ENCODE results near the gene ABI1. TPM values are rescaled to one million over a fixed set of nuclear protein-coding genes. Genes with fewer than 3 reads are reported as not detected.

ABI1 gene
- total and polyA plus RNA-seq, 2 of the 13 experiments (the other 11 are each of a cell fraction or from before 2014, with no cell fraction given), result 20.9 to 22.9 TPM

GRCh38 chr10:26697163-26697921, 163.4 kb downstream of the ABI1 start, which contains the start of gene PDSS1 (continued):
- TF ChIP-seq ZBTB40 (IDR thresholded peaks at IDR 0.05) (peak; percentile 47; the same call in 1 of the 2 replicates), ZBTB40 (CRISPR knock-in tag; IDR thresholded peaks at IDR 0.05) (0 out of 2 replicates have a peak, but pooled peaks have one; percentile 39), PLRG1 (conservative IDR thresholded peaks at IDR 0.05) (no peak), RELA (CRISPR knock-in tag; IDR thresholded peaks at IDR 0.05) (no peak), PITX1 (CRISPR knock-in tag; IDR thresholded peaks at IDR 0.05) (no peak), IRF2 (CRISPR knock-in tag; IDR thresholded peaks at IDR 0.05) (no peak), CCDC6 (CRISPR knock-in tag; IDR thresholded peaks at IDR 0.05) (peak; percentile 56), SNAPC5 (CRISPR knock-in tag; IDR thresholded peaks at IDR 0.05; ENCODE audit: borderline replicate concordance) (no peak), ATF4 (CRISPR knock-in tag; IDR thresholded peaks at IDR 0.05) (no peak), ZNF766 (CRISPR knock-in tag; IDR thresholded peaks at IDR 0.05; ENCODE audit: borderline replicate concordance) (no peak), PHB2 (IDR thresholded peaks at IDR 0.05; ENCODE audit: partially characterized antibody) (no peak), SUZ12 (IDR thresholded peaks at IDR 0.05; ENCODE audit: low read depth, low read length) (no peak), ZNF678 (CRISPR knock-in tag; IDR thresholded peaks at IDR 0.05) (no peak), DZIP1 (CRISPR knock-in tag; IDR thresholded peaks at IDR 0.05) (peak; percentile 69; the same call in 1 of the 2 replicates), ZNF562 (CRISPR knock-in tag; IDR thresholded peaks at IDR 0.05; ENCODE audit: borderline replicate concordance) (no peak), SMARCE1 (IDR thresholded peaks at IDR 0.05; ENCODE audit: borderline replicate concordance) (no peak)
